B cell (primary cell): ENCODE measurements around the gene CEP131. TPM values are rescaled to one million over a fixed set of nuclear protein-coding genes. Genes with fewer than 3 reads are reported as not detected.

Source experiments
- ATAC-seq: fragments of 200-7000 bp; cut with Tn5 transposase; one replicate; pipeline ENCODE4 v1.10.0; 2021; ENCODE audit warnings: low read depth, mild to moderate bottlenecking, moderate number of reproducible peaks, moderate library complexity
- CTCF ChIA-PET: fragments of 350-600 bp; sonication (Branson Sonifier 250); formaldehyde crosslinking; loops from one replicate; lab custom pipeline; 2021; ENCODE audit warnings: antibody characterized with exemption, inconsistent platforms; lab: Charles Lee
- POLR2A ChIA-PET: fragments of 350-600 bp; sonication (Branson Sonifier 250); formaldehyde crosslinking; loops from one replicate; lab custom pipeline; 2021; ENCODE audit warnings: antibody characterized with exemption; lab: Charles Lee
- DNase-seq: peaks from one replicate; pipeline ENCODE4 v3.0.0; 2013
- H2AFZ ChIP-seq: 2 replicates; pipeline ENCODE4 v1.6.1; 2012; ENCODE audit warnings: mild to moderate bottlenecking, low read depth, low read length; ENCODE audit not compliant: insufficient read depth, poor library complexity, severe bottlenecking
- H3K27ac ChIP-seq, 2 donors: 1 replicate in 1 of 2; 2 replicates in 1 of 2; pipeline ENCODE4 v1.5.1; 2012 to 2013; ENCODE audit warnings: low read length in 2 of 2, mild to moderate bottlenecking in 2 of 2, moderate library complexity in 1 of 2
- H3K27me3 ChIP-seq, 4 experiments: fragments of 200-600 bp in 1 of 4; sonication (generic) in 1 of 4; replicated peaks in 1 of 4; 1 replicate in 2 of 4; 2 replicates in 2 of 4; pipeline versions ENCODE4 v1.6.1 to v1.7.0; 2013 to 2016; ENCODE audit warnings: low read length in 3 of 4, mild to moderate bottlenecking in 2 of 4, mixed read lengths in 1 of 4, moderate library complexity in 1 of 4; ENCODE audit not compliant: insufficient read depth in 4 of 4, control insufficient read depth in 3 of 4; ENCODE audit errors: control extremely low read depth in 1 of 4
- H3K36me3 ChIP-seq, 2 experiments: replicated peaks in 1 of 2; 1 replicate in 1 of 2; 2 replicates in 1 of 2; pipeline versions ENCODE4 v1.6.1 to v1.7.1; 2013; ENCODE audit warnings: low read length in 1 of 2; ENCODE audit not compliant: insufficient read depth in 2 of 2, control insufficient read depth in 1 of 2; ENCODE audit errors: control extremely low read depth in 1 of 2, extremely low read depth in 1 of 2
- H3K4me1 ChIP-seq, 2 donors: fragments of 200-600 bp in 1 of 2; sonication (generic) in 1 of 2; 1 replicate in 1 of 2; 2 replicates in 1 of 2; pipeline versions ENCODE4 v1.5.1 to v1.6.1; 2013 to 2017; ENCODE audit warnings: low read length in 2 of 2; ENCODE audit not compliant: control insufficient read depth in 2 of 2, insufficient read depth in 2 of 2
- H3K4me2 ChIP-seq: replicated peaks from 2 replicates; pipeline ENCODE3; 2012; ENCODE audit warnings: mild to moderate bottlenecking, low read depth, low read length; ENCODE audit not compliant: poor library complexity, severe bottlenecking
- H3K4me3 ChIP-seq, 5 experiments: fragments of 200-600 bp in 1 of 5; sonication (generic) in 1 of 5; 1 replicate in 3 of 5; 2 replicates in 2 of 5; pipeline versions ENCODE4 v1.5.1 to v1.7.0; 2011 to 2016; ENCODE audit warnings: low read length in 4 of 5, mild to moderate bottlenecking in 4 of 5, low read depth in 2 of 5, control low read depth in 1 of 5, moderate library complexity in 1 of 5; ENCODE audit not compliant: insufficient read depth in 1 of 5; ENCODE audit errors: control extremely low read depth in 1 of 5, extremely low read depth in 1 of 5
- H3K79me2 ChIP-seq: fragments of 200-600 bp; sonication (generic); one replicate; pipeline ENCODE4 v1.6.0; 2016; ENCODE audit warnings: low read length; ENCODE audit not compliant: control insufficient read depth, insufficient read depth
- H3K9ac ChIP-seq: fragments of 200-600 bp; sonication (generic); 2 replicates; pipeline ENCODE4 v1.6.1; 2017; ENCODE audit warnings: mild to moderate bottlenecking, low read length, moderate library complexity
- H3K9me3 ChIP-seq, 3 donors: one replicate each; pipeline versions ENCODE4 v1.6.1 to v1.7.1; 2013; ENCODE audit warnings: low read length in 2 of 3; ENCODE audit not compliant: control insufficient read depth in 2 of 3, insufficient read depth in 1 of 3; ENCODE audit errors: control extremely low read depth in 1 of 3
- H4K20me1 ChIP-seq: 2 replicates; pipeline ENCODE4 v1.6.0; 2012; ENCODE audit warnings: mild to moderate bottlenecking, low read length; ENCODE audit not compliant: insufficient read depth, control insufficient read depth, poor library complexity, severe bottlenecking
- H3K27ac Mint-ChIP-seq: one replicate; pipeline ENCODE4 v1.8.0; 2021; ENCODE audit warnings: mixed read lengths
- H3K27me3 Mint-ChIP-seq: one replicate; pipeline ENCODE4 v1.8.0; 2021; ENCODE audit warnings: mixed read lengths
- H3K4me1 Mint-ChIP-seq: one replicate; pipeline ENCODE4 v1.8.0; 2021; ENCODE audit warnings: mixed read lengths
- H3K4me3 Mint-ChIP-seq: one replicate; pipeline ENCODE4 v1.8.0; 2021; ENCODE audit warnings: mixed read lengths
- H3K9me3 Mint-ChIP-seq: one replicate; pipeline ENCODE4 v1.8.0; 2022; ENCODE audit warnings: mixed read lengths; ENCODE audit not compliant: insufficient read depth
- CTCF ChIP-seq: fragments of 200-600 bp; IDR thresholded peaks from one replicate; pipeline ENCODE4 v1.8.0; 2022; ENCODE audit warnings: antibody characterized with exemption, mild to moderate bottlenecking
- EZH2 ChIP-seq: IDR thresholded peaks from 2 replicates; pipeline ENCODE4 v1.6.1; 2012; ENCODE audit warnings: borderline replicate concordance, low read depth, mild to moderate bottlenecking, moderate library complexity, low read length; ENCODE audit not compliant: insufficient read depth, poor library complexity, severe bottlenecking
- WGBS: methylation state at CpG from one replicate; pipeline ENCODE4 v1.1.5; 2013; ENCODE audit warnings: missing lambda C conversion rate; ENCODE audit not compliant: insufficient coverage; 5-methylcytosine and 5-hydroxymethylcytosine counted together
- intact Hi-C: fragments of 100-400 bp; cut with micrococcal nuclease; formaldehyde crosslinking; loops from one replicate; pipeline ENCODE4 v1.10.0; 2022
- polyA plus RNA-seq: library from polyadenylated mRNA; depleted of rRNA; stranded (reverse); fragments of >200 nt; gene quantifications from 2 replicates; pipeline ENCODE4 v1.2.3, GENCODE V29; 2012
- total RNA-seq, 2 donors: library from RNA; stranded (reverse); fragments of 120-200 nt in 1 of 2; gene quantifications; 1 replicate in 1 of 2; 2 replicates in 1 of 2; pipeline versions ENCODE4 v1.2.3 to v1.2.4, GENCODE V29; 2013 to 2022

The CEP131 gene
- total and polyA plus RNA-seq, 2 donors (not counting 1 experiment from before 2014, with no cell fraction given): 18.8 to 25.5 TPM

- ChIA-PET POLR2A (no interaction called here), CTCF (no interaction called here)
- Histone ChIP-seq H3K79me2 (no peaks in the 10 kb centered on the region), H3K4me1 (peaks cover 8 to 17% of the 10 kb centered on the region in 2 donors), H3K9me3 (peaks cover 0 to 1% (median 0%) of the 10 kb centered on the region in 3 donors), H3K9ac (no peak overlapping the region), H3K27ac (no peak overlapping the region), H3K4me3 (no peak overlapping the region), H2AFZ (no peak overlapping the region), H3K4me2 (no peak overlapping the region), H3K27me3 (peaks cover 0 to 41% (median 12%) of the 10 kb centered on the region in 4 experiments), H3K36me3 (no peaks in the 10 kb centered on the region), H4K20me1 (no peaks in the 10 kb centered on the region)
- no peak for ATAC-seq
- no peak for DNase-seq
- WGBS: 91% methylated on average over 15 of the region's 15 CpGs
- H3K27ac Mint-ChIP-seq: no peak overlapping the region
- H3K27me3 Mint-ChIP-seq: peaks cover 25% of the 10 kb centered on the region
- H3K4me1 Mint-ChIP-seq: peaks cover 2% of the 10 kb centered on the region
- H3K4me3 Mint-ChIP-seq: no peak overlapping the region
- intact Hi-C loops: no loop called here
- no peaks in the 10 kb centered on the region for H3K9me3 Mint-ChIP-seq
- TF ChIP-seq EZH2 (no peak), CTCF (no peak)
Measured at GRCh38 chr17:81161536-81161935, 61.2 kb downstream of the CEP131 start.

GRCh38 chr17:81160747-81161453 is 61.9 kb downstream of the CEP131 start:
- peak overlapping the region; percentile 23 for H3K4me3 Mint-ChIP-seq
- Histone ChIP-seq H3K27ac (no peak overlapping the region), H3K36me3 (no peaks in the 10 kb centered on the region), H4K20me1 (no peaks in the 10 kb centered on the region), H3K27me3 (peaks cover 0 to 40% (median 11%) of the 10 kb centered on the region in 4 experiments), H3K4me3 (no peak overlapping the region), H3K9ac (no peak overlapping the region), H3K9me3 (no peaks in the 10 kb centered on the region), H3K4me1 (peaks cover 7 to 17% of the 10 kb centered on the region in 2 donors), H3K4me2 (peak overlapping the region; percentile 43), H2AFZ (peak overlapping the region; percentile 38), H3K79me2 (no peaks in the 10 kb centered on the region)
- no peaks in the 10 kb centered on the region for H3K9me3 Mint-ChIP-seq
- no peak overlapping the region for H3K27ac Mint-ChIP-seq
- intact Hi-C loops: no loop called here
- ChIA-PET CTCF (no interaction called here), POLR2A (no interaction called here)
- 66% methylated on average over 32 of the region's 32 CpGs for WGBS
- ATAC-seq: no peak
- no peak for DNase-seq
- H3K4me1 Mint-ChIP-seq: peaks cover 2% of the 10 kb centered on the region
- TF ChIP-seq CTCF (no peak), EZH2 (no peak)
- H3K27me3 Mint-ChIP-seq: peaks cover 25% of the 10 kb centered on the region
